DOHH2 (cell line): ENCODE data around the gene MRPL30.

ENCODE experiments used
- H3F3A ChIP-seq: fragments of 200-600 bp; sonication (generic), shearing (Covaris generic); 2 replicates; pipeline ENCODE4 v1.6.0; 2016; ENCODE audit warnings: antibody characterized with exemption, mild to moderate bottlenecking; ENCODE audit not compliant: control insufficient read depth, insufficient read depth
- H3K27ac ChIP-seq: fragments of 200-600 bp; sonication (generic); 2 replicates; pipeline ENCODE4 v1.5.1; 2014; ENCODE audit warnings: low read depth, mild to moderate bottlenecking, low read length, moderate library complexity
- H3K27me3 ChIP-seq: fragments of 200-600 bp; sonication (generic); 2 replicates; pipeline ENCODE4 v1.6.1; 2014; ENCODE audit warnings: mild to moderate bottlenecking, low read length, mixed read lengths; ENCODE audit not compliant: control insufficient read depth
- H3K36me3 ChIP-seq: fragments of 200-600 bp; sonication (generic); 2 replicates; pipeline ENCODE4 v1.6.1; 2014; ENCODE audit warnings: mild to moderate bottlenecking, low read length, moderate library complexity, mixed read lengths; ENCODE audit not compliant: control insufficient read depth
- H3K4me1 ChIP-seq: fragments of 200-600 bp; sonication (generic); 2 replicates; pipeline ENCODE4 v1.6.1; 2014; ENCODE audit warnings: mild to moderate bottlenecking, low read length, mixed read lengths; ENCODE audit not compliant: control insufficient read depth
- H3K4me2 ChIP-seq: fragments of 200-600 bp; sonication (generic); 2 replicates; pipeline ENCODE4 v1.6.0; 2014; ENCODE audit warnings: mild to moderate bottlenecking, low read length, moderate library complexity
- H3K4me3 ChIP-seq: fragments of 200-600 bp; sonication (generic); 2 replicates; pipeline ENCODE4 v1.5.1; 2014; ENCODE audit warnings: mild to moderate bottlenecking, low read length, mixed read lengths
- H3K79me2 ChIP-seq: fragments of 200-600 bp; sonication (generic); 2 replicates; pipeline ENCODE4 v1.6.1; 2014; ENCODE audit warnings: mild to moderate bottlenecking, low read length, mixed read lengths; ENCODE audit not compliant: control insufficient read depth
- H3K9me2 ChIP-seq: fragments of 200-600 bp; sonication (generic); replicated peaks from 2 replicates; pipeline ENCODE4 v1.6.1; 2014; ENCODE audit warnings: mild to moderate bottlenecking, low read length, mixed read lengths; ENCODE audit not compliant: control insufficient read depth
- H3K9me3 ChIP-seq: fragments of 200-600 bp; sonication (generic); 2 replicates; pipeline ENCODE4 v1.6.1; 2014; ENCODE audit warnings: antibody characterized with exemption, low read length, mixed read lengths; ENCODE audit not compliant: control insufficient read depth, insufficient read depth
- H4K20me1 ChIP-seq: fragments of 200-600 bp; sonication (generic); 2 replicates; pipeline ENCODE4 v1.6.0; 2014; ENCODE audit warnings: low read depth, mild to moderate bottlenecking, antibody characterized with exemption, low read length, moderate library complexity; ENCODE audit not compliant: control insufficient read depth, insufficient read depth
- EZH2phosphoT487 ChIP-seq: fragments of 200-600 bp; sonication (generic); IDR thresholded peaks from 2 replicates; pipeline ENCODE4 v1.6.1; 2017; ENCODE audit warnings: borderline replicate concordance, mild to moderate bottlenecking, antibody characterized with exemption, low read length, moderate library complexity, mixed read lengths
- TF ChIP-seq, protein P1 (sequence below): fragments of 200-600 bp; sonication (generic); IDR thresholded peaks from one replicate; pipeline ENCODE4 v1.5.1; 2014; ENCODE audit warnings: antibody characterized with exemption, mild to moderate bottlenecking, low read depth, low read length; ENCODE audit not compliant: poor library complexity, severe bottlenecking

MRPL30 gene

DNA sequence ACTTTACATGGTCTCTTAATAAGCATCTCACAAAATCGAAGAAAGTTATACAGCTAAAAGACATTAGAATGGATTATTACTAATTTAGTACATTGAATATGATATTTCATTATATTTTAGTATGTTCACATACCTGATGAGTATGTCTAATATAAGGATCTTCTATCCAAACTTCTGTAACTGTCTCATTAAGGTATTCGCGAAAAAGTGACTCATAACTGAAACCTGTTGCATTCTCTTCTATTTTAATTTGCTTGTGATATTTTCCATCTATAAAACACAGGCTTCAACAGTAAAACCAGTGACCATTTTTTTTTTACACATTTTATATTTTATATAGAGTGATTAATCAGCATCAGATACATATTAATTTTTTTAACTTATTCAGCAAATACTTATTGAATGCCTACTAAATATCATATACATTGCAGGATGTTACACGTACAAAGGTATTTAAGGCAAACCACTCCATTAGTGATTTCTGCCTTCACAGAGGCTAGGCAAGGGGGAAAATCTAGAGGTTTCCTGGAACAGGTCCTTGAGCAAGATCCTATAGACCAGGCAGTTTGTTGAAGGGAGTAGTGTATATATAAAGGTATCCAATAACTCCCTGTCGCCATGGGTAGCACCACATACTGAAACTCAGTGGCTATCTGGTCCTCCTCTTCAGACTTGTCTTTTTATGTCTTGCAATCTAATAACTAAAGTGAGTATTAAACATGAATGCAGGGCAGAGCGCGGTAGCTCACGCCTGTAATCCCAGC, 9.4 kb upstream of the MRPL30 start:
- no peak overlapping the region for H3K4me2 ChIP-seq
- H3K9me2 ChIP-seq, result no peaks in the 10 kb centered on the region
- H3K27ac ChIP-seq, result no peak overlapping the region
- no peak for TF ChIP-seq EZH2phosphoT487
- H3K9me3 ChIP-seq, result no peaks in the 10 kb centered on the region
- H4K20me1 ChIP-seq, result no peaks in the 10 kb centered on the region
- H3F3A ChIP-seq, result no peaks in the 10 kb centered on the region
- H3K36me3 ChIP-seq, result peaks cover 50% of the 10 kb centered on the region
- H3K79me2 ChIP-seq, result peaks cover 7% of the 10 kb centered on the region
- H3K27me3 ChIP-seq, result no peaks in the 10 kb centered on the region
- no peak overlapping the region for H3K4me3 ChIP-seq
- no peaks in the 10 kb centered on the region for H3K4me1 ChIP-seq

DNA sequence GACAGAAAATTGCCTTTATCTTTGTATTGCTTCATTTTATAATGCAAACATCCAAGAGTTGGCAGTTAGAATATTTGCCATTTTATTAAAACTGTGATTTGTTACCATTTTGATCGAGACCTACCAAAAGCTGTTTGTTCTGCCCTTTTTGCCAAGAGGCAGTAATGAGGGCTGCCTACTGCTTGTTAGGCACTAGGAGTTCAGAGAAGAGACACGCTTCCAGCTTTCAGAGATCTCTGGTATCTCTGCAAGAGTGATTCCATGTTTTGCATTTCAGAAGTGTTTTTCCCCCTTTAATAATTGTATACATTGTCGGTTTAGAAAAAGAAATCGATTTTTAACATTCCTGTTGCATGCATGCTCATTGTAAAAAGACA, 628 bp downstream of the MRPL30 start:
- H4K20me1 ChIP-seq, result peaks cover 6% of the 10 kb centered on the region; the same call in 1 of the 2 replicates
- H3K4me1 ChIP-seq, result peaks cover 30% of the 10 kb centered on the region
- H3K27ac ChIP-seq, result 0 out of 2 replicates have a peak overlapping the region, but pooled peaks have one; percentile 16
- peaks cover 100% of the 10 kb centered on the region for H3K79me2 ChIP-seq
- no peaks in the 10 kb centered on the region for H3K9me2 ChIP-seq
- TF ChIP-seq, protein P1, sequence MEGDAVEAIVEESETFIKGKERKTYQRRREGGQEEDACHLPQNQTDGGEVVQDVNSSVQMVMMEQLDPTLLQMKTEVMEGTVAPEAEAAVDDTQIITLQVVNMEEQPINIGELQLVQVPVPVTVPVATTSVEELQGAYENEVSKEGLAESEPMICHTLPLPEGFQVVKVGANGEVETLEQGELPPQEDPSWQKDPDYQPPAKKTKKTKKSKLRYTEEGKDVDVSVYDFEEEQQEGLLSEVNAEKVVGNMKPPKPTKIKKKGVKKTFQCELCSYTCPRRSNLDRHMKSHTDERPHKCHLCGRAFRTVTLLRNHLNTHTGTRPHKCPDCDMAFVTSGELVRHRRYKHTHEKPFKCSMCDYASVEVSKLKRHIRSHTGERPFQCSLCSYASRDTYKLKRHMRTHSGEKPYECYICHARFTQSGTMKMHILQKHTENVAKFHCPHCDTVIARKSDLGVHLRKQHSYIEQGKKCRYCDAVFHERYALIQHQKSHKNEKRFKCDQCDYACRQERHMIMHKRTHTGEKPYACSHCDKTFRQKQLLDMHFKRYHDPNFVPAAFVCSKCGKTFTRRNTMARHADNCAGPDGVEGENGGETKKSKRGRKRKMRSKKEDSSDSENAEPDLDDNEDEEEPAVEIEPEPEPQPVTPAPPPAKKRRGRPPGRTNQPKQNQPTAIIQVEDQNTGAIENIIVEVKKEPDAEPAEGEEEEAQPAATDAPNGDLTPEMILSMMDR, result no peak
- TF ChIP-seq EZH2phosphoT487, result no peak
- H3K27me3 ChIP-seq, result no peaks in the 10 kb centered on the region
- H3K4me3 ChIP-seq, result peak overlapping the region; percentile 99
- peak overlapping the region; percentile 80 for H3K4me2 ChIP-seq
- no peaks in the 10 kb centered on the region for H3K9me3 ChIP-seq
- peaks cover 19% of the 10 kb centered on the region for H3K36me3 ChIP-seq
- no peaks in the 10 kb centered on the region for H3F3A ChIP-seq

DNA sequence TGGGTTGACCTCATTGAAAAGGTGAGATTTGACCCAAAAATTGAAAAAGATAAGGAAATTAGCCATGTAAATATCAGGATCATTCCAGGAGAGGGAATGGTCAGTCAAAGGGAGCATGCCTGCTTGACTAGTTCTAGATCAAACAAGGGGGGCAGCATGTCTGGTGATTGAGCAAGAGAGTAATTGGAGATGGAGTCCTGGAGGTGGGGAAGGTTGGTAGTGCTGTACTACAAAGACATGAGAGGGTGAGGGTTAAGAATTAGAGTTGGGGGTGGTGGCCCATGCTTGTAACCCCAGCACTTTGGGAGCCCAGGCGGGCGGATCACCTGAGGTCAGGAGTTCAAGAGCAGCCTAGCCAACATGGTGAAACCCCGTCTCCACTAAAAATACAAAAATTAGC, 2.0 kb downstream of the MRPL30 start:
- Histone ChIP-seq H3K36me3 (peaks cover 23% of the 10 kb centered on the region), H3K4me1 (peaks cover 30% of the 10 kb centered on the region), H4K20me1 (peaks cover 6% of the 10 kb centered on the region; the same call in 1 of the 2 replicates), H3K79me2 (peaks cover 98% of the 10 kb centered on the region), H3K4me2 (0 out of 2 replicates have a peak overlapping the region, but pooled peaks have one; percentile 2), H3F3A (no peaks in the 10 kb centered on the region), H3K4me3 (peak overlapping the region; percentile 13; the same call in 1 of the 2 replicates), H3K27ac (no peak overlapping the region), H3K9me3 (no peaks in the 10 kb centered on the region), H3K9me2 (no peaks in the 10 kb centered on the region), H3K27me3 (no peaks in the 10 kb centered on the region)
- TF ChIP-seq EZH2phosphoT487, result no peak

DNA sequence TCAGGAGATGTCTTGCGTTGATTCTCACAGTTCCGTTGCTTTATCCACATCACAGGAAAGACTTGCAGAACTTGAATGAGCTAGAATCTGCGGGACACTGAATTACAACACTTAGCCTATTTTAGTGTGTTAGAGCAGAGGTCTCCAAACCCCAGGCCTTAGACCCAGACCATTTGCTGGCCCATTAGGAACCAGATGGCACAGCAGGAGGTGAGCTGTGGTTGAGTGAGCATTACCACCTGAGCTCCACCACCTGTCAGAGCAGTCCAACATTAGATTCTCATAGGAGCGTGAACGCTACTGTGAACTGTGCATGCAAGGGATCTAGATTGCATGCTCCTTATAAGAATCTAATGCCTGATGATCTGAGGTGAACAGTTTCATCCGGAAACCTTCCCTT, 3.8 kb downstream of the MRPL30 start:
- H3K9me2 ChIP-seq, result no peaks in the 10 kb centered on the region
- peaks cover 19% of the 10 kb centered on the region for H3K4me1 ChIP-seq
- no peak for TF ChIP-seq EZH2phosphoT487
- no peak overlapping the region for H3K4me3 ChIP-seq
- H4K20me1 ChIP-seq, result peaks cover 6% of the 10 kb centered on the region; the same call in 1 of the 2 replicates
- H3K4me2 ChIP-seq, result no peak overlapping the region
- no peak overlapping the region for H3K27ac ChIP-seq
- no peaks in the 10 kb centered on the region for H3F3A ChIP-seq
- H3K36me3 ChIP-seq, result peaks cover 30% of the 10 kb centered on the region
- H3K79me2 ChIP-seq, result peaks cover 88% of the 10 kb centered on the region
- H3K9me3 ChIP-seq, result no peaks in the 10 kb centered on the region
- H3K27me3 ChIP-seq, result no peaks in the 10 kb centered on the region
